GM18907 (cell line): Measurements from ENCODE around the gene KDM4F.
"Not testable (repeated sequence)": the region's sequence is repeated elsewhere in the genome, so short reads cannot be mapped to it uniquely, and the experiment has no call there.

Source experiments
- ATAC-seq: cut with Tn5 transposase; IDR thresholded peaks from one replicate; pipeline ENCODE4 v1.9.1; 2021; ENCODE audit warnings: mild to moderate bottlenecking, moderate library complexity; ENCODE audit not compliant: unreplicated experiment

KDM4F gene

GRCh38 chr11:95049122-95049521, at the start of gene KDM4F:
Gene KDM4F (plus strand): TSS chr11:95049422.
- ATAC-seq = not testable (repeated sequence)

GRCh38 chr11:95003716-95004115, 45.5 kb upstream of the KDM4F start:
- no peak for ATAC-seq

- ATAC-seq = no peak
These were observed 43.6 kb upstream of the KDM4F start for GRCh38 chr11:95005642-95006041.

DNA sequence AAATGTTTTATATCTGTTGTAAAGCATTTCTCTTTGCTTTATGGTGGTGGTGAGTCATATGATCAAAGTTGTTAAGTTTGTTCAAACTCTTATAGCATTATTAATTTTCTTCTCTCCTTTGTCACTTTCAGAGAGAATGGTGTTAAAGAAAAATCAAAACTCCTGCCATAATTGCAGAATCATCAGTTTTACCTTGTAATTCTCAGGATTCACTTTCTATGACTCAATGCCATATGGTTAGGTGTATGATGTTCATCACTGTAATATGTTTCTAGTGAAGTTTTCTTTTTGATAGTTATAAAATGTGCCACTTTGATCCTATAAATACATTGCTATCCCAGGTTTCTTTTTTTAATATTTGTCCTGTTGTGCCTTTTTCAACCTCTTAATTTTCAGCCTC, 37.8 kb upstream of the KDM4F start:
- ATAC-seq = no peak

GRCh38 chr11:95014184-95014821, 34.9 kb upstream of the KDM4F start:
- no peak for ATAC-seq

DNA sequence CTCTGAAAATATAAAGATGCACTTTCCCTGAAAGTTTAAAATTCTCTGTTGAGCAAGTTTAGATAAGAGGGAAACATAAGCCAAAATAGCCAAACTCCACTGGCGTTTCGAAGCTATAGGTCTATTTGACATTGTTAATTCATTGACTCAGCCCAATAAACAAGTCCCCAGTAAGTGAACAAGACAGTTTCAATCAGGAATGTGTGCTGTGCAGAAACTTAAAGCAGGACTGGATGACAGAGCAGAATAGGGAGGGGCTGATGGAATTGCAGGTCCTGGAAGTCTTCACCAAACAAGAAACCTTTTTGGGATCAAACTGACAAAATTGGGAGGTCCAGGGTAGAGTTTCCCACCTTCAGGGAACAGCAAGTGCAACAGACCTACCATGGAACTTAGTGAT, 33.1 kb upstream of the KDM4F start:
- no peak for ATAC-seq

DNA sequence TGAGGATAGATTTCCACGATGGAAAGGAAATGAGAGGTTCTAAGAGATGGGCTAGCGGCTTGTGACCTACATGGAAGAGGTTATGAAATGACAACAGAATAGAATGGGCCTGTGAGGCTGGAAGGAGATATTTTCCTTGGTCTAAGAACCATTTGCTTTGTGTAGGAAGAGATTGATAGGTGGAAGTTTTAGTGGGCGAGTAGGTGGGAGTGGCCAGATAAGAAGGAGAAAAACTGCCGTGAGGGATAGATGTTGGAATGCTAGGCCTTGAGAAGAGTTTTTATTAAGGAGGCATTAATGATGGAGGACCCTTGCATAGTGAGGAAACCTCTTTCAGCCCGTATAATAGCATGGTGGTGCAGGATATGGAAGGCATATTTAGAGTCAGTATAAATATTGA, 27.8 kb upstream of the KDM4F start:
- not testable (repeated sequence) for ATAC-seq

DNA sequence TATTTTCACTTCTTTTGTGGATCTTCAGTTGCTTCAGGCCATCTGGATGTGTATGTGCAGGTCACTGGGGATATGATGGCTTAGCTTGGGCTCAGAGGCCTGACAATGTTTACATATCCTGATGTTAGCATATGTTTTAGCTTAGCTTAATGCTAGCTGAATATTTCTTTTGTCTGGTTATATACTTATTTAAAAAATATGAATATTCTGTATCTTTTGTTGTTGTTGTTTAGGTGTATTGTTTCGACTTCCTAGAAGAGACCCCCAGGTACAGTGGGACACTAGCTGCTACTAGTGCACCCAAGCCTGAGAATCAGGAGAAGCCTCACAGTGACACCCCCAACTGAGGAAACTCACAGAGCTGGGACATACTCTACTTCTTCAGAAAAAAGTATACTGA, 24.3 kb upstream of the KDM4F start, which contains the start of gene KDM4E:
Gene KDM4E, plus strand, starts transcription at position 301 of the 400 bp plus-strand sequence. CDS start 300 bp downstream, outside the sequence.
- no peak for ATAC-seq

DNA sequence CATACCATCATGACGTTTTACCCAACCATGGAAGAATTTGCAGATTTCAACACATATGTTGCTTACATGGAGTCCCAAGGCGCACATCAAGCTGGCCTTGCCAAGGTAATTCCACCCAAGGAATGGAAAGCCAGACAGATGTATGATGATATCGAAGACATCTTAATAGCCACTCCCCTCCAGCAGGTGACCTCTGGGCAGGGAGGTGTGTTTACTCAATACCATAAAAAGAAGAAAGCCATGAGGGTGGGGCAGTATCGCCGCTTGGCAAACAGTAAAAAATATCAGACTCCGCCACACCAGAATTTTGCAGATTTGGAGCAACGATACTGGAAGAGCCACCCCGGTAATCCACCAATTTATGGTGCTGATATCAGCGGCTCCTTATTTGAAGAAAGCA, 23.6 kb upstream of the KDM4F start:
- ATAC-seq = not testable (repeated sequence)

GRCh38 chr11:95028357-95028756, 20.9 kb upstream of the KDM4F start:
- ATAC-seq = no peak

DNA sequence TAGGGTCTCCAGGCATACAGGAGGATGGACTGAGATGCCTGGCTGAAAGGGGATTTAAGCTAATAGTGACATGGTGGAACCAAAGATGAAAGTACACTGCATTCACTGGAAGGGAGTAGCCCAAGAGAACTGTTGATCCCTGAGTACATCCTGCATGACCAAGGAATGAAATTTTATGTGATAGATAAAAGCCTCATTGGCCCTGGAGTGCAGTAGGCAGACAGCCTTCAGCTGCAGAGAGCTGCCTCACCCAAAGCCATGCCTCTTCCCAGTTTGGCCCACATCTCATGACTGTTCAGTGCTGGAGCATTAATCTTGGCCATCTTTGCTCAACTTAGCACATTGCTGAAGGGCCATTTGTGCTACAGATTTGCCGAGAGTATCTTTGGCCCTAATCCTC, 16.2 kb upstream of the KDM4F start:
- no peak for ATAC-seq

GRCh38 chr11:95035316-95035715, 13.9 kb upstream of the KDM4F start:
- no peak for ATAC-seq

- ATAC-seq = not testable (repeated sequence)
These were observed 11.7 kb upstream of the KDM4F start for GRCh38 chr11:95037356-95038035.

DNA sequence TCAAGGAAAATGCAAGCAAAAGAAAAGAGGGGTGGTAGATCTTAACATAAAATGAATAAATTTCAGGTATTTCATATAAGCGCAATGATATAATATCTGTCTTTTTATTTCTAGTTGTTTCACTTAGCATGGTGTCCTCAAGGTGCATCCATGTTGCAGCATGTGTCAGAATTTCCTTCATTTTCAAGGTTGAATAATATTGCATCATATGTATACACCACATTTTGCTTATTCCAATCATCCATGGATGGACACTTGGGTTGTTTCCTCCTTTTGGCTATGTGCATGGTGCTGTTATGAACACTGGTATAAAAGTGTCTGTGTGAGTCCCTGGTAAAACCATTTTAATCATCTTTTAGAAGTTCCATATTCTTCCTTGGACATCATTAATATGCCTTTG, 7.0 kb upstream of the KDM4F start:
- ATAC-seq = no peak

DNA sequence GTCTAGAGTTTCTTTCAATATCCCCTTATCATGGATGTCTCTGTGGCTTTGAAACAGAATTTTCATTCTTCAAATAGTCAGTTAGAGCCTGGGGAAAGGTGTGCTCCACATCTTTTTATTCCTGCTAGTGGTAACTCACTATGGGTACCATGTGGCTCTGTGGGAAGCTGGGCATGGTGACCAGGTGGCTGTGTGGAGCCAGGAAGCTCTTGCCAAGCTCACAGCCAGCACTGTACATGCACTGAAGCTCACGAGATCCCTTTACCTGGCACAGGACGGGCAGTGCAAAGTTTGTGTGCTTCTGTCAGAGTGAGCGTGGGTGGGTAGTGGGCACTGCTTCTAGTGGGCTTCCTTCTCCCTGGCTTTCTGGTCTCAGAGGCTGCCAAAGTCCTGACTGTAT, 6.3 kb upstream of the KDM4F start:
- no peak for ATAC-seq

DNA sequence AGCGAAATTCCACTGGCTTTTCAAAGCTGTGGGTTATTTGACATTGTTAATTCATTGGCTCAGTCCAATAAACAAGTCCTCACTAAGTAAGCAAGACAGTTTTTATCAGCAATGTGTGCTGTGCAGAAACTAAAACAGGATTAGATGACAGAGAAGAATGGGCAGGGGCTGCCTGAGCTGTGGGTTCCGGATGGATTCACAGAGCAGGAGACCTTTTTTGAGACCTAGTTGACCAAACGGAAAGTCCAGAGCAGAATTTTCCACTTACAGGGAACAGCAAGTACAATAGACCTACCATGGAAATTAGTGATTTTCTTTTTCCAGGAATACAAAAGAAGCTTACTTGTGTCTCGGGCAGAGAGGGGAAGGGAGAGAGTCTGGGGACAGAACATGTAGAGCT, 5.2 kb upstream of the KDM4F start:
- no peak for ATAC-seq

DNA sequence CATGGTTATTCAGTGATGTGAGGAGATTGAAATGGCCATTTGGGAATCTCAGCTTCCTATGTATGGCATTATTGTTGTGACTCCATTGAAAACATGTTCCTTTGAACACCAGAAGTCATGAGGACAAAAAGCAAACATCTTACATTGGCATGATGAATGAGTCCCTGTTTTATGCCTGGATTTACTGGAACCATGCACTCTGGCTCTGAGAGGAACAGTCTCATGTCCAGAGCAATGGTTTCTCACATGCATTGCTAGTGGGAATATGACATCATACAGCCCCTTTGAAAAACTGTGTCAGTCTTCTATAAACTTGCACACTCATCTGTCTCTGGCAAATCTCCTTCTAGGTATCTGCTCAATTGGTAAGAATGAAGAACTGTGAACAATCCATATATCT, 3.4 kb upstream of the KDM4F start:
- no peak for ATAC-seq

GRCh38 chr11:95050595-95051202, 1.5 kb downstream of the KDM4F start:
- ATAC-seq = no peak

GRCh38 chr11:95054356-95054755, 5.1 kb downstream of the KDM4F start:
- ATAC-seq = no peak

- ATAC-seq = peak; percentile 99
These were observed 6.2 kb downstream of the KDM4F start for GRCh38 chr11:95055283-95055897.

DNA sequence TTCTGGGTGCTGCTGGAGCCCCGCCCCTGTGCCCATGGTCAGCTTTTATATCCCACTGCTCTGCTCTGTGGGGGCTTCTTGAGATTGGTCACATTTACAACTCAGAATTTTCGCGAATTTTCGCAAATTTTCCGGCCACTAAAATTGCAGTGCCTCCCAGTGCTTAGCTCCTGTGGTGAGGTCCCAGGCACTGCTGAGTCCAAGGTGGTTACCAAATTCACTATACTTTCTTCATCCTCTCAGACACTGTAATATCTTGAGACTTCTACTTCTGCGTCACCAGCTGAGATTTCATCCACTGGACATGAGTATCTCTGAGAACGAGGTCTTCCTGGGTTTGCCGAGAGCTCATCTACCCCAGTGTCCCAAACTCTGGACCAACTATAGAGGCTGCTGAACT, 8.7 kb downstream of the KDM4F start:
- ATAC-seq = no peak

DNA sequence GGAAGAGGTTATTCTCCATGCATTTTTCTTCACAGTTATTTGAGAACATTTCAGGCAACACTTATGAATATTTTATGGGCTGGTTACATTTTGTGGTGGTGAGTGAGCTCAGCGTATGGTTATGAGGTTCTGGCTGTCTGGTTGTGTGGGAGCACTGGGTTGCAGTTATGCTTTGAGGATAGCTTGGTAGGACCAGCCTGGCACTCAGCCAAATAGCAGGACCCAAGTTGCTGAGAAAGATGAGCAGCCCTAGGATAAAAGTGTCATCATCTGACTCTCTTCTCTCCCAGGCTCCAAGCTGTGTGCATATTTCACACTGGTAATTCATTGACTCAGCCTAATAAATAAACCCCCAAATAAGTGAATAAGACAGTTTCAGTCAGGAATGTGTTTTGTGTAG, 9.4 kb downstream of the KDM4F start:
- no peak for ATAC-seq
